ENCODE measurements around the gene ARHGAP25.

DNA sequence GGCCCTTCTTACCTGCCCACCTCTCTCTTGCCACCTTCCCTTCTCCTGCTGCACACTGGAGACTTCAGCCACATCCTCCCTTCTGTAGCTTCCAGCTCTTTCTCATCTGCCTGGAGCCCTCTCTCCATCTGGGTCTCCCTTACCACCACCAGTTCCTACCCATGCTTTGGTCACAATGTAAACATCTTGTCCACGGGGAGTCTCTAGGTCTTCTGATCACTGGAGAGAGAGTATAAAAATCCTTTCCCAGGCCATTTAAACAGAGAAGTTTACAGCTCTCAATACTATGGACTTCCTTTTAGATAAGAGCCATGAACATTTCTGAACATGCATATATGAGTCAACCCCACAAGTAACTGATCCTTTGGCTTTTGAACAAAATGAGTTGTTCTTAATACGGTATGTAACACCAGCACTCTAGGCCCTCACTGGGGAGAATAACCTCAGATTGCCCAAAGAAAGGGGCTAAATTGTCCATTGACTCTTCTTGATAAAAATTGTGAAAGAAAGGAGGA lies 5.8 kb downstream of the ARHGAP25 start:
- TF ChIP-seq, protein P1, sequence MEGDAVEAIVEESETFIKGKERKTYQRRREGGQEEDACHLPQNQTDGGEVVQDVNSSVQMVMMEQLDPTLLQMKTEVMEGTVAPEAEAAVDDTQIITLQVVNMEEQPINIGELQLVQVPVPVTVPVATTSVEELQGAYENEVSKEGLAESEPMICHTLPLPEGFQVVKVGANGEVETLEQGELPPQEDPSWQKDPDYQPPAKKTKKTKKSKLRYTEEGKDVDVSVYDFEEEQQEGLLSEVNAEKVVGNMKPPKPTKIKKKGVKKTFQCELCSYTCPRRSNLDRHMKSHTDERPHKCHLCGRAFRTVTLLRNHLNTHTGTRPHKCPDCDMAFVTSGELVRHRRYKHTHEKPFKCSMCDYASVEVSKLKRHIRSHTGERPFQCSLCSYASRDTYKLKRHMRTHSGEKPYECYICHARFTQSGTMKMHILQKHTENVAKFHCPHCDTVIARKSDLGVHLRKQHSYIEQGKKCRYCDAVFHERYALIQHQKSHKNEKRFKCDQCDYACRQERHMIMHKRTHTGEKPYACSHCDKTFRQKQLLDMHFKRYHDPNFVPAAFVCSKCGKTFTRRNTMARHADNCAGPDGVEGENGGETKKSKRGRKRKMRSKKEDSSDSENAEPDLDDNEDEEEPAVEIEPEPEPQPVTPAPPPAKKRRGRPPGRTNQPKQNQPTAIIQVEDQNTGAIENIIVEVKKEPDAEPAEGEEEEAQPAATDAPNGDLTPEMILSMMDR (IDR thresholded peaks at IDR 0.05): no peak
- TF ChIP-seq POLR2A (IDR thresholded peaks at IDR 0.05): no peak
- no peak for TF ChIP-seq EP300 (IDR thresholded peaks at IDR 0.05)
